GM06990 (cell line): ENCODE measurements around the gene TMED1.
"Not testable (repeated sequence)": the region's sequence is repeated elsewhere in the genome, so short reads cannot be mapped to it uniquely, and the experiment has no call there.

Experiments
- DNase-seq: peaks from one replicate; pipeline ENCODE4 v3.0.0-alpha.2; 2011; ENCODE audit not compliant: insufficient read length; ENCODE audit errors: extremely low read depth
- H3K27me3 ChIP-seq: replicated peaks from 2 replicates; pipeline ENCODE4 v1.6.0; 2011; ENCODE audit warnings: low read length; ENCODE audit not compliant: control insufficient read depth, insufficient read depth
- H3K36me3 ChIP-seq: 2 replicates; pipeline ENCODE4 v1.5.1; 2011; ENCODE audit warnings: low read length; ENCODE audit not compliant: control insufficient read depth, insufficient read depth
- H3K4me3 ChIP-seq: replicated peaks from 2 replicates; pipeline ENCODE4 v1.5.1; 2011; ENCODE audit warnings: low read depth, mild to moderate bottlenecking, control low read depth, low read length
- CTCF ChIP-seq: IDR thresholded peaks from 2 replicates; pipeline ENCODE4 v1.5.1; 2011; ENCODE audit warnings: low read length, control low read depth, mild to moderate bottlenecking, inconsistent platforms; ENCODE audit not compliant: insufficient read depth, poor library complexity, severe bottlenecking

The TMED1 gene

DNA sequence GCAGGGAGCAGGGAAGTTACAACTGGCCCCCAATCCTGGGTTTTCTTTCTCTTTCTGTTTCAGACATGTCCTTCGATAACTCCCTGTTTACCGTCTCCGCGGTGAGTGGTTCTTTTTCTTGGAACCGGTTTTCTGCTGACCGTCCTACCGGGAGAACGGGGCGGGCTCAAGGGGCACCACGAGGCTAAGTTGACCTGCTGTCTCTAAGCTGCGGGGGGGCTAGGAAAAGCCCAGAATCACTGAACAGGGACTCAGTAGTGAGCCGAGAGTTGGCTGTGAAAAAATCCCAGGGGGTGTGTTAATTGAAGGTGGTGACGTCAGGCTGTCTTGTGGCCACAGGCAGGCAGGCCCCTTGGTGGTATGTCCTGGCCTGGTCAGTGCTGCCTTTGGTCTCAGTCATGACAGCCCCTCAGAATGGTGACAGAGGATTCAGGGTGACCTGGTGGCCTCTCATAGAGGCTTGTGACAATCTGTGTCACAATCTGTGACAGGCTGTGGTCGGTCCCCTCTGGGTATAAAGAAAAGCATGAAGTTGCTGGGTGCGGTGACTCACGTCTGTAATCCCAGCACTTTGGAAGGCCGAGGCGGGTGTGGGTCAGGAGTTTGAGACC, 27.2 kb upstream of the TMED1 start:
- Histone ChIP-seq H3K36me3 (no peaks in the 10 kb centered on the region), H3K4me3 (no peak overlapping the region), H3K27me3 (no peaks in the 10 kb centered on the region)
- no peak for DNase-seq
- no peak for TF ChIP-seq CTCF

DNA sequence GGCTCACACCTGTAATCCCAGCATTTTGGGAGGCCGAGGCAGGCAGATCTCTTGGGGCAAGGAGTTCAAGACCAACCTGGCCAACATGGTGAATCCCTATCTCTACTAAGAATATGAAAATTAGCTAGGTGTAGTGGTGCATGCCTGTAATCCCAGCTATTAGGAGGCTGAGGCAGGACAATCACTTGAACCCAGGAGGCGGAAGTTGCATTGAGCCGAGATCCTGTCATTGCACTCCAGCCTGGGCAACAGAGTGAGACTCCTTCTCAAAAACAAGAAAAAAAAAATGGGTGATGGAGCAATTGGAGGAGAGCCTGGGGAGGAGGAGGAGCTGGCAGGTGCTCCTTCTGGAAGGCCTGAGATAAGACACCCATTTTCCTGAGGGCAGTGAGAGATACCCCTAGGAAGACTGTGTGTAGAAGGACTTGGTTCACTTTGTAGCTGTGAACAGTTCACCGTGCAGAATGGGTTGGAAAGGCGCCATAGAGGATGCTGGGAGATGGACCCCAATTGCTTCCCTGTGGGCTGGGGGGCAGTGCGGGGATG, 26.6 kb upstream of the TMED1 start:
- no peak for DNase-seq
- no peak for TF ChIP-seq CTCF
- H3K27me3 ChIP-seq: no peaks in the 10 kb centered on the region

DNA sequence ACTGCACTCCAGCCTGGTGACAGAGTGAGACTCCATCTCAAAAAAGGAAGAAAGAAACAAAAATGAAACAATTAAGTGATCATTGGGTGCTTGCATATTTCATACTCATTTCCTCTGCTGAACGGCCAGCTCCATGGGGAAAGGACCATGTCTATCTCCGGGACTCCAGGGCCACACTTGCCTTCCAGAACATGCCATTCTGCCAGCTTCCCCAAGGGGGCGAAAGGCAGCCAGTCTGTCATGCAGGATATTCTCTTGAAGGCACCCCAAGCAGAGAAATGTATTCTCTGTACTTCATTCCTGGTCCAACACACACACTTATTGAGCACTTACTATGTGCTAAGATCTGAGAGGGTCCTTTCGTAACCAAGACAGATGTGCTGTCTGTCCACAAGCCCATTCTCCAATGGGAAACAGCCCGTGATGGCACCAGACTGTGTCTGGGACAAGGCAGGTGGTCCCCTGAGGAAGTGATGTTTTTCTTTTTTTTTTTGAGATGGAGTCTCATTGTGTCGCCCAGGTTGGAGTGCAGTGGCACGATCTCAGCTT, 25.2 kb upstream of the TMED1 start:
- Histone ChIP-seq H3K4me3 (no peak overlapping the region), H3K36me3 (no peaks in the 10 kb centered on the region), H3K27me3 (no peaks in the 10 kb centered on the region)
- peak; percentile 68 for TF ChIP-seq CTCF
- DNase-seq: no peak

More for the DNA sequence above, 26.6 kb upstream of the TMED1 start:
- no peak overlapping the region for H3K4me3 ChIP-seq
- no peaks in the 10 kb centered on the region for H3K36me3 ChIP-seq

DNA sequence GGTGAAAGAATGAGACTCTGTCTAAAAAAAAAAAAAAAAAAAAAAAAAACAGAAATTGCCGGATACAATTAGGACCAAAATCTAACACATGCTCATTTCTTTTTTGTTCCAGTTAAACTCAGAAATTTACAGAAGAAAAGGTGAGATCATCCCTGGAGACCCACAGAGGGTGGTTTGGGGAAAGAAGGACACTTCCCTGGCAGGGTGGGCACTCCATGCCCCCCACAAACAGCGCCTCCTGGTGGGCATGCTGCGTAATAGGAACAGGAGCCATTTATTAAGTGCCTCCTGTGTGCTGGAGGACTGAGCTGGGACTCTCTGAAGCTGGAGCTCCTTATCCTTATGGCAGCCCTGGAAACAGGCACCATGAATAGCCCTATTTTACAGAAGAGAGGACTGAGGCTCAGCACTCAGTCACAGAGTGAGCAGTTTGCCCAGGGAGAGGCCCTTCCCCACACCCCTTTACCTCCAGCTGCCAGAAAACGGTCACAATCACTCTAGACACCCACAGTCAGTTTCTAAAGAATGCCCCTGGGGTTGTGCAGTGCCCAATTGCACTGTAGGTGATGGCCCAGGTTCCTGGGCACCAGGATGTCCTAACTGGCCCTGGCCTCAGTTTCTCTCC, 22.3 kb upstream of the TMED1 start:
- TF ChIP-seq CTCF: peak; percentile 94
- no peak overlapping the region for H3K4me3 ChIP-seq
- DNase-seq: no peak
- no peaks in the 10 kb centered on the region for H3K27me3 ChIP-seq
- H3K36me3 ChIP-seq: no peaks in the 10 kb centered on the region

DNA sequence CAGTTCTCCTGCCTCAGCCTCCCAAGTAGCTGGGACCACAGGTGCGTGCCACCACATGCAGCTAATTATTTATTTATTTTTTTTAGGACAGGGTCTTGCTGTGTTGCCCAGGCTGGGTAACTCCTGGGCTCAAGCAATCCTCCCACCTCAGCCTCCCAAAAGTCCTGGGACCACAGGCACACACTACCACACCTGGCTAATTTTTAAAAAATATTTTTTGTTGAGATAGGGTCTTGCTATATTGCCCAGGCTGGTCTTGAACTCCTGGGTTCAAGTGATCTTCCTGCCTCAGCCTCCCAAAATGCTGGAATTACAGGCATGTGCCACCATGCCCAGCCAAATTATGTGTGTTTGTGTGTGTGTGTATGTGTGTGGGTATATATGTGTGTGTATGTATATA, 20.9 kb upstream of the TMED1 start:
- not testable (repeated sequence) for H3K27me3 ChIP-seq

DNA sequence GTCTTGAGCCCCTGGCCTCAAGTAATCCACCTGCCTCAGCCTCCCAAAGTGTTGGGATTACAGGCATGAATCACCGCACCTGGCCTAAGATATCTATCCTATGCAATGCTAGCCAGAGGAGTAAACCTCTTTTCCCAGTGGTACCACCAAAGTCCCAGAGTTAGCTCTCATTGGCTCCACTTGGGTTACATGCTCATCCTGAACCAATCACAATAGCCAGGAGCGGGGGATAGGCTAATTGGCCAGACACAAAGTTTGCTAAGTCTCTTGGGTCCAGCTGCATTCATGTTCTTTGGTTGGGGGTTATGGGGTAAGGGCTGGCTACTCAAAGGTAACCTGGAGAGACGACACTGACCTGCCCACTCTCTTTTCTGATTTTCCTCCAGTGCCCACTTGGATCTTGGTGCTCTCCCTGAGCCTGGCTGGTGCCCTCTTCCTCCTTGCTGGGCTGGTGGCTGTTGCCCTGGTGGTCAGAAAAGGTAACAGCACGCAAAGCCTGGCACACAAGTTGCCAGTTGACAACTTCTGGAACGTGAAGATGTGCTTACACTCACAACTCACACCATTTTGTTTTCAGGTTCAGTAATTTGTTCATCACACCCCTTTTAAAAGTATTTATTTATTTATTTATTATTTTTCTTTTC, 20.0 kb upstream of the TMED1 start:
- Histone ChIP-seq H3K4me3 (no peak overlapping the region), H3K36me3 (no peaks in the 10 kb centered on the region), H3K27me3 (no peaks in the 10 kb centered on the region)
- TF ChIP-seq CTCF: peak; percentile 66
- DNase-seq: no peak

More for the DNA sequence above, 20.9 kb upstream of the TMED1 start:
- not testable (repeated sequence) for H3K36me3 ChIP-seq, DNase-seq, H3K4me3 ChIP-seq
